C4-2B (cell line): ENCODE data around the gene DNPH1.

Source experiments
- ZFX ChIP-seq: fragments of 450-650 bp; IDR thresholded peaks from 2 replicates; pipeline ENCODE4 v1.6.1; 2017
- TF ChIP-seq, protein P1 (sequence below): fragments of 450-650 bp; conservative IDR thresholded peaks from 2 replicates; pipeline ENCODE4 v1.5.1; 2017; ENCODE audit warnings: mild to moderate bottlenecking

DNA sequence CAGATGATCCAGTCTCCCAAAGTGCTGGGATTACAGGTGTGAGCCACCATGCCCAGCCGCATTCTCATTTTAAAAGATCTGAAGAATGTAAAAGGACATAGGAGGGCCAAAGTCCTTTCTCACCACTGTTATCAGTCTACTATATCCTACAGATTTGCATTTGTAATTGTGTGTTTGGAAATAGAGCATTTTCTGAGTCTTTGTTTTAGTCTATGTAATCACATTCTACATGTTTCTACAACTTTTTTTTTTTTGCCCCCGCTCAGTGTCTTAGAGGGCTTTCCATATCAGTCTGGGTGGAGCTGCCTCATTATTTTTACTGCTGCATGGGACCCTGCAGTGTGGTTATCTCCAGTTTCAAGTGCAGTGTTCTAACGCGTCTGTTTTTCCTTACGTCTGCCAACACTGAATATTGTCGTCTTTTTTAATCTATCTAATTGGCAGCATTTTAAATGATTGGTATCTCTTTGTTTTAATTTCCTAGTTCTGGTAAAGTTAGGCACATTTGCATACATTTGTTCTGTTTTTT lies 39.4 kb downstream of the DNPH1 start:
- TF ChIP-seq ZFX = no peak
- TF ChIP-seq, protein P1, sequence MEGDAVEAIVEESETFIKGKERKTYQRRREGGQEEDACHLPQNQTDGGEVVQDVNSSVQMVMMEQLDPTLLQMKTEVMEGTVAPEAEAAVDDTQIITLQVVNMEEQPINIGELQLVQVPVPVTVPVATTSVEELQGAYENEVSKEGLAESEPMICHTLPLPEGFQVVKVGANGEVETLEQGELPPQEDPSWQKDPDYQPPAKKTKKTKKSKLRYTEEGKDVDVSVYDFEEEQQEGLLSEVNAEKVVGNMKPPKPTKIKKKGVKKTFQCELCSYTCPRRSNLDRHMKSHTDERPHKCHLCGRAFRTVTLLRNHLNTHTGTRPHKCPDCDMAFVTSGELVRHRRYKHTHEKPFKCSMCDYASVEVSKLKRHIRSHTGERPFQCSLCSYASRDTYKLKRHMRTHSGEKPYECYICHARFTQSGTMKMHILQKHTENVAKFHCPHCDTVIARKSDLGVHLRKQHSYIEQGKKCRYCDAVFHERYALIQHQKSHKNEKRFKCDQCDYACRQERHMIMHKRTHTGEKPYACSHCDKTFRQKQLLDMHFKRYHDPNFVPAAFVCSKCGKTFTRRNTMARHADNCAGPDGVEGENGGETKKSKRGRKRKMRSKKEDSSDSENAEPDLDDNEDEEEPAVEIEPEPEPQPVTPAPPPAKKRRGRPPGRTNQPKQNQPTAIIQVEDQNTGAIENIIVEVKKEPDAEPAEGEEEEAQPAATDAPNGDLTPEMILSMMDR = no peak
